GM12891 (cell line): ENCODE data around the gene SDK1.

Source experiments
- POLR2A ChIP-seq: IDR thresholded peaks from 2 replicates; pipeline ENCODE4 v1.6.1; 2011; ENCODE audit warnings: low read depth, low read length, control low read depth
- SPI1 ChIP-seq: IDR thresholded peaks from 2 replicates; pipeline ENCODE4 v1.6.1; 2011; ENCODE audit warnings: low read depth, low read length, control low read depth

- TF ChIP-seq SPI1 (no peak), POLR2A (no peak)
These were observed 504.1 kb downstream of the SDK1 start for GRCh38 chr7:3805151-3805550.
